ENCODE data around the gene SOX2.

Gene SOX2

DNA sequence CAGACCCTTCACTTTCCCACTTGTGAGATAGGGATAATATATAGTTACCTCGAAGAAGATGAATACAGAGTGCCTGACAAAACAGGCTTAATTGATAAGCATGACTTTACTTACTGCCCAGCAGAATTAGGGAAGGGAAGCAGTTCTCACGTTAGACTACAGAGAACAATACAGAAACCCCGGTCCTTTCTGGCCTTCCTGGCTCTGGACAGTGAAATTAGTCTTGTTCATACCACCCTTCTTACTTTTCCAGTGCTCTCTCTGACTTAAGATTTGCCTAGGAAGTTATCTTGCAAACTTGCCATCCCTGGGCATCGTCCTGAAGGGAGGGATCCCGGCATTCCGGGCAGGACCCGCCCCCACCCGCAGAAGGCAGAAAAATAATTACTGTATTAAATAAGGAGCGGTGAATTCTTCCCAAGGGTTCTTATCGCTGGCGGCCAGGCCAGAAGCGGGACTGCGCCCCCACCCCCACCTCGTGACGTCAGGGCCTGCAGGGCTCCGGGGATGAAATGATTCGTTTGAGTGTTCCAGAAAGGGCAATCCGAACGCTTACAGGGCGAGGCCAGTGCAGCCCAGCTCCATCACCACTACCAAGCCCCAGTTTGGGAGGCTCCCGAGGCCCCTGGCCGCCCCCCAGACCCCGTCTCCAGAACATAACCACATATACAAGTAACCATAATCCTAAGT lies 8.4 kb downstream of the SOX2 start:
- TF ChIP-seq ZBTB7A (IDR thresholded peaks at IDR 0.05; ENCODE audit: low read depth) (no peak), TAF1 (IDR thresholded peaks at IDR 0.05; ENCODE audit: low read depth) (no peak), CREB1 (IDR thresholded peaks at IDR 0.05; ENCODE audit: low read depth) (no peak), YY1 (IDR thresholded peaks at IDR 0.05; ENCODE audit: low read depth) (no peak), EP300 (IDR thresholded peaks at IDR 0.05; ENCODE audit: borderline replicate concordance) (no peak), TCF12 (IDR thresholded peaks at IDR 0.05; ENCODE audit: low read depth) (no peak), FOXM1 (IDR thresholded peaks at IDR 0.05; ENCODE audit: borderline replicate concordance, low read depth) (no peak)
- TF ChIP-seq, protein P1, sequence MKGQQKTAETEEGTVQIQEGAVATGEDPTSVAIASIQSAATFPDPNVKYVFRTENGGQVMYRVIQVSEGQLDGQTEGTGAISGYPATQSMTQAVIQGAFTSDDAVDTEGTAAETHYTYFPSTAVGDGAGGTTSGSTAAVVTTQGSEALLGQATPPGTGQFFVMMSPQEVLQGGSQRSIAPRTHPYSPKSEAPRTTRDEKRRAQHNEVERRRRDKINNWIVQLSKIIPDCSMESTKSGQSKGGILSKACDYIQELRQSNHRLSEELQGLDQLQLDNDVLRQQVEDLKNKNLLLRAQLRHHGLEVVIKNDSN (IDR thresholded peaks at IDR 0.05): no peak

DNA sequence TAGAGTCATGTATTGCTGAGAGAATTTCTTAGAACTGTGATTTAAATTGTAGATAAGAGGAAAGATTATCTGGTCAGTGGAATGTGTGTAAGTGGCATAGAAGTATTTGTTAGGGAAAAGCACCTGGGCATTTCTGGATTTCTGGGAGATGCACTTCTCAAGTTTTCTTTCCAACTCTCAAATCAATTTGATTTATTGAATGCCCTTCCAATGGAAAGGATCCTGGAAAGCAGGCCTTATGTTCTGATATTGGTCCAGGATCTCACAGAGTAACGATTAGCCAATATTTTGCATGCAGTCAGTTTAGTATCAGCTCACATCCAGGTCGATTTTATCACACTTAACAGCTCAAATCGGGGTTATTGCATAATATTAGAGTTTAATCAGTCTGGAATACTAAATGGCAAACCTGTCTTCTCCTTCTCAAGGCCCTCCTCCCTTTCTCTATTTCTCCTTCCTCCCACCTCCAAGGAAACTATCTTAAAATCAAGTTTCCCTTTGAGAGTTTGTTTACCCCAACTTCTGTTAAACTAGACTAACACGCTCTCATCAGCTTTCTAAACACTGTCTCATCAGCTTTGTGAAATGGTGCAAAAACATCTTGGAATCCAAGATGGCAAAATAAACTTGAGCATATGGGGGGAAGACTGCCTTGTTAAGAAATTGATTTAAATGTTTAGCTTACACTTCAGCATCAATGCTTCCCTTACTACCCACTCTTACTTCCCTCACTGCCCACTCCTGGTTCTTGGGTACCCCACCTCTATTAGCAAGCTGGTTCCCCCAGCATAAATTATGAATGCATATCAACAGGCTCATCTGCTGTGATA lies 9.5 kb downstream of the SOX2 start:
- no peak for TF ChIP-seq NFIC (IDR thresholded peaks at IDR 0.05)
- no peak for TF ChIP-seq CEBPB (IDR thresholded peaks at IDR 0.05)
- no peak for TF ChIP-seq EP300 (IDR thresholded peaks at IDR 0.05; ENCODE audit: borderline replicate concordance)
- TF ChIP-seq YY1 (IDR thresholded peaks at IDR 0.05; ENCODE audit: low read depth): no peak
- no peak for TF ChIP-seq EGR1 (IDR thresholded peaks at IDR 0.05)
- TF ChIP-seq, protein P1 (IDR thresholded peaks at IDR 0.05): no peak
- no peak for TF ChIP-seq RAD21 (IDR thresholded peaks at IDR 0.05; ENCODE audit: low read depth)
- TF ChIP-seq, protein P2, sequence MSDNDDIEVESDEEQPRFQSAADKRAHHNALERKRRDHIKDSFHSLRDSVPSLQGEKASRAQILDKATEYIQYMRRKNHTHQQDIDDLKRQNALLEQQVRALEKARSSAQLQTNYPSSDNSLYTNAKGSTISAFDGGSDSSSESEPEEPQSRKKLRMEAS (IDR thresholded peaks at IDR 0.05): no peak
- no peak for TF ChIP-seq TAF1 (IDR thresholded peaks at IDR 0.05; ENCODE audit: low read depth)
- no peak for TF ChIP-seq ZBTB7A (IDR thresholded peaks at IDR 0.05; ENCODE audit: low read depth)
- TF ChIP-seq CREB1 (IDR thresholded peaks at IDR 0.05; ENCODE audit: low read depth): no peak

DNA sequence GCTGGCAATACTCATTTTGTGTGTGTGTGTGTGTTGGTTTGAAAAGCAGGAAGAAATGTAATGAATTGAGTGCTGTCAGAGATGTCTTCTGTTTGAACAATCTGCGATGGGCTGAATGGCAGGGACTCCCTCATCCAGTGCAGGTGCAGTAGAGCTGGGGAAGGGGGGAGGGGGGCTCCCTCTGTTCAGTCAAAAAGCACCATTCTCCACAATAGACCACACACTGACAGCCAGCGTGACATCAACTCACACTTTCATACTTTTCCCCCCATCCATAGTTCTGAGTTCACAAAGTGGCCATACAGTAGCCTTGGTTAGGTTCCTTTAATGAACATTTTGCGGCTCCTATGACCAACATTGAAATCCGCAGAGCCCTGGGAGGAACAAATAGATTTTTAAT lies 10.4 kb downstream of the SOX2 start:
- TF ChIP-seq RAD21 (IDR thresholded peaks at IDR 0.05; ENCODE audit: low read depth) (no peak), EGR1 (IDR thresholded peaks at IDR 0.05) (no peak)

DNA sequence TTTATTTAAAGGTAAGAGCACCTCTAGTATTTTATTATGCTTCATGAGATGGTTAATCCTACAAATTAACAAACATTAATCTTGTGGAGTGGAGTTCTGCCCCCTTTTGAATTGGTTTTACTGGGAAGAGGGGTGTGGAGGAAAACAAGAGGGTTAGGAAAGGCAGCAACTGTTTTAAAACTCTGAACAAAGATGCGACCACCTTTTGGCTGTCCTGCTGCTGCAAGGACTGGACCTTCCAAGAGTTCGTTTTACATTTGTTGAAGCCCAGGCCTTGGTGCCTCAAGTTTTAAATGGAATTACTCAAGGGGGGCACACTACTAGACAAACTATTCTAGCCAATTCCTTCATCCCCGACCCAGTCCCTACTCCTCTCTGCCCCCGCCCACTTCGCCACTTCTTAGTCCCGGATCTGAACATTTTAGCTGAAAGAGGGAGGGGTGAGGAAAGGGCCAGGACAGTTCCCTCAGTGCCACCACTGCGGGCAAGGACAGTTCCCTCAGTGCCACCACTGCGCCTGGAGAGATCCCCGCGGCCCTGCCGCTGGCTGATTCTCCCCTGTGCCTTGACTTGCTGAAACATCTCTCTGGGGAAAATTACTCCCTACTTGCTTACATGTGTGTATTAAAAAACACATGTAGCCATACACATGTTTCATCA lies 11.2 kb downstream of the SOX2 start:
- TF ChIP-seq TCF12 (IDR thresholded peaks at IDR 0.05; ENCODE audit: low read depth) (no peak), RAD21 (IDR thresholded peaks at IDR 0.05; ENCODE audit: low read depth) (no peak), TAF1 (IDR thresholded peaks at IDR 0.05; ENCODE audit: low read depth) (no peak), NFIC (IDR thresholded peaks at IDR 0.05) (no peak), YY1 (IDR thresholded peaks at IDR 0.05; ENCODE audit: low read depth) (no peak), EGR1 (IDR thresholded peaks at IDR 0.05) (no peak), CEBPB (IDR thresholded peaks at IDR 0.05) (no peak), ZBTB7A (IDR thresholded peaks at IDR 0.05; ENCODE audit: low read depth) (no peak)
- TF ChIP-seq, protein P3, sequence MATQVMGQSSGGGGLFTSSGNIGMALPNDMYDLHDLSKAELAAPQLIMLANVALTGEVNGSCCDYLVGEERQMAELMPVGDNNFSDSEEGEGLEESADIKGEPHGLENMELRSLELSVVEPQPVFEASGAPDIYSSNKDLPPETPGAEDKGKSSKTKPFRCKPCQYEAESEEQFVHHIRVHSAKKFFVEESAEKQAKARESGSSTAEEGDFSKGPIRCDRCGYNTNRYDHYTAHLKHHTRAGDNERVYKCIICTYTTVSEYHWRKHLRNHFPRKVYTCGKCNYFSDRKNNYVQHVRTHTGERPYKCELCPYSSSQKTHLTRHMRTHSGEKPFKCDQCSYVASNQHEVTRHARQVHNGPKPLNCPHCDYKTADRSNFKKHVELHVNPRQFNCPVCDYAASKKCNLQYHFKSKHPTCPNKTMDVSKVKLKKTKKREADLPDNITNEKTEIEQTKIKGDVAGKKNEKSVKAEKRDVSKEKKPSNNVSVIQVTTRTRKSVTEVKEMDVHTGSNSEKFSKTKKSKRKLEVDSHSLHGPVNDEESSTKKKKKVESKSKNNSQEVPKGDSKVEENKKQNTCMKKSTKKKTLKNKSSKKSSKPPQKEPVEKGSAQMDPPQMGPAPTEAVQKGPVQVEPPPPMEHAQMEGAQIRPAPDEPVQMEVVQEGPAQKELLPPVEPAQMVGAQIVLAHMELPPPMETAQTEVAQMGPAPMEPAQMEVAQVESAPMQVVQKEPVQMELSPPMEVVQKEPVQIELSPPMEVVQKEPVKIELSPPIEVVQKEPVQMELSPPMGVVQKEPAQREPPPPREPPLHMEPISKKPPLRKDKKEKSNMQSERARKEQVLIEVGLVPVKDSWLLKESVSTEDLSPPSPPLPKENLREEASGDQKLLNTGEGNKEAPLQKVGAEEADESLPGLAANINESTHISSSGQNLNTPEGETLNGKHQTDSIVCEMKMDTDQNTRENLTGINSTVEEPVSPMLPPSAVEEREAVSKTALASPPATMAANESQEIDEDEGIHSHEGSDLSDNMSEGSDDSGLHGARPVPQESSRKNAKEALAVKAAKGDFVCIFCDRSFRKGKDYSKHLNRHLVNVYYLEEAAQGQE (IDR thresholded peaks at IDR 0.05; ENCODE audit: low read depth): no peak
- TF ChIP-seq, protein P2 (IDR thresholded peaks at IDR 0.05): no peak
- TF ChIP-seq, protein P1 (IDR thresholded peaks at IDR 0.05): no peak

DNA sequence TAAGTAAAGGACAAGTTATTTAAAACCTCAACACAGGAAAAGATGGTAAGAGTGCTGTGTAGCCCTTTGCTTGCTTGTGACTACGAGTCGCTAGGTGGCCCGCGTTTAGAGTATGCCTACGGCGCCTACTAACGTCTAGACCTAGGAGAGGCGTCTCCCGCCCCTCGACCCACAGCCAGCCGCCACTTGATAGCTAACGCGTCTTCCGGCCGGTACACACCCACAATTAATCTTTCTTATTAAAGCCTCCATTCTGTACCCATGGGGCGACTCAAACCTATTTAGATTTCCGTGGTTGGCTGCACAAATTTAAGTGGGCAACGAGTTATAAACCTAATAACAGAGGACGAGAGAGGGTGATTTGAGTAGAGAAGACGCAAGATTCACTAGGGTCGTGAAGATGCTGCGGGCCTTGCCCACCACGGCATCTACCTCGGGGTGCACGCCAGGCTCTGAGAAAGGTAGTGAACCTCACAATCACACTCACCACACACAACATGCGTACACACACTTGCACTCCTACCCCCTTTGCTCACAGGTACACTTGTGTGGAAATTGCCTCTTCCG lies 12.0 kb downstream of the SOX2 start:
- TF ChIP-seq, protein P3 (IDR thresholded peaks at IDR 0.05; ENCODE audit: low read depth): no peak
- TF ChIP-seq FOXM1 (IDR thresholded peaks at IDR 0.05; ENCODE audit: borderline replicate concordance, low read depth): no peak
- TF ChIP-seq TAF1 (IDR thresholded peaks at IDR 0.05; ENCODE audit: low read depth): no peak

Data from Ishikawa (cell line).